Activated CD4-positive, alpha-beta T cell treated with anti-CD3 and anti-CD28 coated beads, Interleukin-2, amount 50 U/mL, for 24 hours (primary cell): ENCODE data around the gene RAB11B.
"Not testable (repeated sequence)": the region's sequence is repeated elsewhere in the genome, so short reads cannot be mapped to it uniquely, and the experiment has no call there.

Experiments
- DNase-seq, 2 donors: peaks; one replicate each; pipeline ENCODE4 v3.0.0-alpha.2; 2020; ENCODE audit warnings: low read depth in 1 of 2, low spot score in 1 of 2

Gene RAB11B

GRCh38 chr19:8425331-8425730 is 35.2 kb downstream of the RAB11B start:
- not testable (repeated sequence) for DNase-seq

GRCh38 chr19:8426283-8426682 is 36.1 kb downstream of the RAB11B start:
- DNase-seq = no peak

- DNase-seq = no peak
These were observed 38.9 kb downstream of the RAB11B start for GRCh38 chr19:8429044-8429443.

GRCh38 chr19:8429826-8430225 is 39.7 kb downstream of the RAB11B start:
- no peak for DNase-seq

GRCh38 chr19:8430650-8431049 is 40.5 kb downstream of the RAB11B start:
- DNase-seq = no peak

GRCh38 chr19:8438236-8438635 is 48.1 kb downstream of the RAB11B start:
- no peak for DNase-seq

- no peak for DNase-seq
These were observed 51.8 kb downstream of the RAB11B start for GRCh38 chr19:8441725-8442544.

- not testable (repeated sequence) for DNase-seq
These were observed 54.0 kb downstream of the RAB11B start for GRCh38 chr19:8444140-8444676.

GRCh38 chr19:8444677-8445487 is 54.7 kb downstream of the RAB11B start, which contains the start of gene HNRNPM:
Gene HNRNPM, plus strand, starts transcription at chr19:8444975. Its CDS starts 24 bp downstream, at chr19:8444999.
- peak; percentile 99 to 100 for DNase-seq

- peak; percentile 9 to 10 for DNase-seq
These were observed 55.4 kb downstream of the RAB11B start for GRCh38 chr19:8445488-8446001.

- no peak for DNase-seq
These were observed 56.0 kb downstream of the RAB11B start for GRCh38 chr19:8446061-8446709.

GRCh38 chr19:8449830-8450229 is 59.7 kb downstream of the RAB11B start:
- no peak for DNase-seq

GRCh38 chr19:8451377-8451776 is 61.2 kb downstream of the RAB11B start:
- DNase-seq = no peak

- no peak for DNase-seq
These were observed 61.7 kb downstream of the RAB11B start for GRCh38 chr19:8451885-8452284.

GRCh38 chr19:8452446-8453123 is 62.4 kb downstream of the RAB11B start:
- no peak for DNase-seq

- DNase-seq = no peak
These were observed 63.5 kb downstream of the RAB11B start for GRCh38 chr19:8453616-8454015.
